HG03066 (cell line): Measurements from ENCODE around the gene RNF213.
"Not testable (repeated sequence)": the region's sequence is repeated elsewhere in the genome, so short reads cannot be mapped to it uniquely, and the experiment has no call there.

Source experiments
- ATAC-seq: cut with Tn5 transposase; IDR thresholded peaks from one replicate; pipeline ENCODE4 v1.9.1; 2021; ENCODE audit warnings: low read depth; ENCODE audit not compliant: unreplicated experiment

The RNF213 gene

DNA sequence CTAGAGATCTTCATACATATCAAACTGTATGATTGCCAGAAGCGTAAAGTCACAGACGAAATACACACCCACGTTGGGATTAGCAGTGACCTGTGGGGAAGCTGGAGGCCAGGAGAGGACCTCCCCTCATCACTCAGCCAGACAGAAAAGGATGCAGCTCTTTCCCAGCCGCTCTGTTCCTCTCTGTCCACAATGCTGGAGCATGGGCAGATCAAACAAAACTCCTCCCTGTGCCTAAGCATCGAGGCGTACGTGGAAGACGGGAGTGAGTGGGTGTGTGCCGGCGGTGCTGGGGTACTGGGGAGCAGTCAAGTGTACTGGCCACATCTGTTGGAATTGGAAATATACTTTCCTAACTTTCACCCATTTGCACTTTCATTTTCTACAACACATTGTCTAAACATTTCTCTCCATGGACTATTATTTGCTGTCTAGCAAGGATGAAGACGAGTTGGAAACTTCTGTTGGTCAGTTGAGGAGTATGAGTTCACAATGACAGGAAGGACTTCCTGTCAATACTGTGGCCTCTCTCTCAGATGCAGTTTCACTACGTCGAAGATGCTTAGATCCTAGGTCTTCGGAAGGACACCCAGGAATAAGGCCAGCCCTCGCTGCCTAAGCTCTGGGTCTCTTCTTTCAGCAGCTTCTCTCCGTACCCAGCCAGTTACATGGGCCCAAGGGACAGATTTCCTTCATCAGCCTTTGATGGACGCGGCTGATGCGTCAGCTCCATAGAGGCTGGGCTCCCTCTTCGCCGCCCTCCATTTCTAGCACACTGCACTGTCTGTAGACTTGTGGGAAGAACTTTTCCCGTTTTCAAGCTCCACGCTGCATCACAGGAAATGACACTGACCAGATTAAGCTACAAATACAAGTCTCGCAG lies 123.7 kb downstream of the RNF213 start:
- no peak for ATAC-seq

- ATAC-seq: no peak
Observed at GRCh38 chr17:80385046-80385445, 124.4 kb downstream of the RNF213 start.

- no peak for ATAC-seq
Observed at GRCh38 chr17:80386341-80386740, 125.7 kb downstream of the RNF213 start.

- no peak for ATAC-seq
Observed at GRCh38 chr17:80387071-80387470, 126.4 kb downstream of the RNF213 start.

- no peak for ATAC-seq
Observed at GRCh38 chr17:80388175-80388574, 127.5 kb downstream of the RNF213 start.

DNA sequence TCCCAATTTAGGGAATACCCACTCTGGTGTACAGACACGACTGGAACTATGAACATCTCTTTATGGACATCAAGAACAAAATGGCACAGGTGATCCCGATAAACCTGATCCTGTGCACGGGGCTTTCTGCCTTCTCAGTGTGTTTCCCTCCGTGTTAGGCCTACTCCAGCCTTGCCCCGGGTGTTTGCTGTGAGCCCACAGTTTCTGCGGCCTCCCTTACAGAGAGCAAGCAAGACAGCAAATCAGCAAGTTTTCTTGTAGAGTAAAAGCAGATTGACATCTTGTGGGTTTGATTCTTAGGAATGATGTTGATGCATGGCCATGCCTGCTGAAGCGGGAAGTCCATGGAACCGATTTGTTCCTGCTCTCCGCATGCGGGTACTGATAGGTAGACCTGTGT lies 127.9 kb downstream of the RNF213 start:
- ATAC-seq: no peak

GRCh38 chr17:80389011-80389995 lies 128.7 kb downstream of the RNF213 start:
- ATAC-seq: no peak

DNA sequence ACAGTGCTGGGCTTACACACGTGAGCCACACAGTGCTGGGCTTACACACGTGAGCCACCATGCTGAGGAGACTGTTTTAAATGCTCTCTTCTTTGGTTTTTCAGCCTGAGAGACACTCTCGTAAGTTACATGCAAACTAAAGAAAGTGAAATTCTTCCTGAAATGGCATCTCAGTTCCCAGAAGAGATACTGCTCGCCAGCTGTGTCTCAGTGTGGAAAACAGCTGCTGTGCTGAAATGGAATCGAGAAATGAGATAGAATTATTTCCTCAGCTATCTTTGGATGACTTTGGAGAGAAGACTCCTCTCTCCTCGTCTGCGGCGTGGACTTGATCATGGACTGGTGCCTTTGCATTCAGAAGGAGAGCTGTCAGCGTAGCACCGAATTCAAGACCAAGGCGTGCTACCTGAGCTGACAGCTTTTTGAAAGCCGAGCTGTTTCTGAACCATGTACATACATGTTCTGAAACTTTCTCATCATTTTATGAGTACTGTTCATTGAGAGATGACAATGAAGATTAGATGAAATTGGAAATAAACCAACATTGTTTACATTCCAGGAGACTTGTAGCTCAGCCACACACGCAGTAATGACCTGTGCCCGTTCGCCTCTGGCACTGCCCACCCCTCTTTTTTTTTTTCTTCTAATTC lies 132.7 kb downstream of the RNF213 start:
- no peak for ATAC-seq

DNA sequence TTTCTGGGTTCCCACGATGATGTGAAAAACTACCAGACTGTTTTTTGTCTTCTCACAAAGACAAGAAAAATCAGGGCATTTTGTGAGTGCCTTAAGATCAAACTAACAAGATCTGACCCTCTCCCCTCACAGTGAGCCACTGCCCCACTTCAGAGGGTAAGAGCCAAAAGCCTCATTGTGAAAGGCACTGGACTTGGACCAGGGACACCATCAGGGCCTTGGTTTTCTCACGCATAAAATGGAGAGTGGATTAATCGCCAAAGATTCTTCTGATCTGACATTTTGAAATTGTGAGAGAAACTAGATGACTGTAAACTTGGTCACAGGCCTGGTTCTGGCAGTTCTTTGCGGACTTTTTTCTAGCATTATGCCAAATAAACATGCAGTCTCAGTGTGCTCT lies 133.3 kb downstream of the RNF213 start:
- no peak for ATAC-seq

- ATAC-seq: no peak
Observed at GRCh38 chr17:80394629-80395216, 134.1 kb downstream of the RNF213 start.

- no peak for ATAC-seq
Observed at GRCh38 chr17:80395402-80396151, 134.9 kb downstream of the RNF213 start.

DNA sequence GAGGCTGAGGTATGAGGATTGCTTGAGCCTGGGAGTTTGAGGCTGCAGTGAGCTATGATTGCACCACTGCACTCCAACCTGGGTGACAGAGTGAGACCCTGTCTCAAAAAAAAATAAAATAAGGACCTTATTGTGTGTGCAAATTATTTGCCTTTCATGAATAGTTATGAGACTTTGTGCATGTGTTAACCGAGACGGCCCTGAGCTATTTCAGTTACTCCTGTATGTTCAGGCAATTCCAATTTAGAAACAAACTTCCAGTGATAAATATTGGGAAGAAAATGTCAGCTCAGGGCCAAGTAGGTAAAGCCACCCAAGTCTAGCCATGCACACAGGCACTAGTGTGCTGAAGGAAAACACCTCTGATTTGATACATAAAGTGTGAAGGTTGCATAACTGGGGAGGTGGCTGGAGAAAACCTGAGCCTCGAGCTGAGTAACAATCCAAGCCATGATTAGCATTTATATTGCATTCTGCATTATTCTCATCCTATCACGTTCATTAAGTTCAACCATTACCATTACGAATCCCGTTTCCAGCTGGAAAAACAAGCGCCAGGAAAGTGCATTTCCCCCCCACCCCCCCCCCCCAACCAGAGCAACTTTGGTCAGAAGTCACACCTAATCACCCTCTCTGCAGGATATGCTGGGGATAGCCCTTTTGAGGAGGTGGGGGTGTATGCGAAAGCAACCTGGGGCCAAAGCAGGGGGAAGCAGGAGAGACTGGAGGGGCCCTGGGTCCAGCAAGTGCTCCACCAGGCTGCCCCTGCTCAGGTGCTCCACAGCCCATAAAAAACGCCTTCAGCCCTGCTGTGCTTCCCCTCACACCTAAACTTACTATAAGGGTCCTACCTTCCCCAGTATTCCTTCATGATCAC lies 135.7 kb downstream of the RNF213 start:
- ATAC-seq: no peak

GRCh38 chr17:80397034-80397387 lies 136.4 kb downstream of the RNF213 start:
- no peak for ATAC-seq

GRCh38 chr17:80397686-80398085 lies 137.0 kb downstream of the RNF213 start:
- ATAC-seq: no peak

GRCh38 chr17:80401086-80401485 lies 140.4 kb downstream of the RNF213 start:
- not testable (repeated sequence) for ATAC-seq

DNA sequence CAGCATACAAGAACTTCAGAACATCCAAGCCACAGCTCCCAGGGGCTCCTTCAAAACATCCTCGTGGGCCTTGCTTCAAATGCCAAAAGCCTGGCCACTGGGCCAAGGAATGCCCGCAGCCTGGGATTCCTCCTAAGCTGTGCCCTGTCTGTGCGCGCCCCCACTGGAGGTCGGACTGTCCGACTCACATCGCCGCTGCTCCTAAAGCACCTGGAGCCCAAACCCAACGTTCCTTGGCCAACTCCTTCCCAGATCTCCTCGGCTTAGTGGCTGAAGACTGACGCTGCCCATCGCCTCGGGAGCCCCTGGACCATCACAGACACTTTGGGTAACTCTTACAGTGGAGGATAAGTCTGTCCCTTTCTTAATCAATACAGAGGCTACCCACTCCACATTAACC lies 141.4 kb downstream of the RNF213 start:
- ATAC-seq: not testable (repeated sequence)

DNA sequence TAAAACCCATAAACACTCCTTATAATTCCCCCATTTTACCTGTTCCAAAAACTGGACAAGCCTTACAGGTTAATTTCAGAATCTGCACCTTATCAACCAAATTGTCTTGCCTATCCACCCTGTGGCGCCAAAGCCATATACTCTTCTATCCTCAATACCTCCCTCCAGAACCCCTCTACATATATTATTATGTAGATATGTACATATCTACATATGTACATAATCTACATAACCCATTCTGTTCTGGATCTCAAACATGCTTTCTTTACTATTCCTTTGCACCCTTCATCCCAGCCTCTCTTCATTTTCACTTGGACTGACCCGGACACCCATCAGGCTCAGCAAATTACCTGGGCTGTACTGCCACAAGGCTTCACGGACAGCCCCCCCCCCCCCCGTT lies 142.3 kb downstream of the RNF213 start:
- no peak for ATAC-seq

- ATAC-seq: no peak
Observed at GRCh38 chr17:80406146-80406545, 145.5 kb downstream of the RNF213 start.

- ATAC-seq: not testable (repeated sequence)
Observed at GRCh38 chr17:80407917-80408316, 147.3 kb downstream of the RNF213 start.
